GM13977 (cell line): Measurements from ENCODE around the gene MROH2B.

Experiments
- DNase-seq: peaks from one replicate; pipeline ENCODE4 v3.0.0; 2012; ENCODE audit warnings: low spot score
- CTCF ChIP-seq: IDR thresholded peaks from 2 replicates; pipeline ENCODE4 v1.5.1; 2012; ENCODE audit warnings: mild to moderate bottlenecking, control low read depth; ENCODE audit not compliant: insufficient read depth; ENCODE audit errors: extremely low read depth, missing control alignments
- in situ Hi-C: fragments of 300-500 bp; cut with MboI; formaldehyde crosslinking; loops from one replicate; pipeline ENCODE4 v1.12.0; 2022; ENCODE audit warnings: low sequenced_read_pairs, low pct_unique_long_range_greater_than_20kb, mixed read lengths, inconsistent platforms; ENCODE audit not compliant: unreplicated experiment

MROH2B gene

GRCh38 chr5:40991168-40991980 is 79.8 kb downstream of the MROH2B start:
- in situ Hi-C loops, result no loop called here
- no peak for TF ChIP-seq CTCF
- no peak for DNase-seq

DNA sequence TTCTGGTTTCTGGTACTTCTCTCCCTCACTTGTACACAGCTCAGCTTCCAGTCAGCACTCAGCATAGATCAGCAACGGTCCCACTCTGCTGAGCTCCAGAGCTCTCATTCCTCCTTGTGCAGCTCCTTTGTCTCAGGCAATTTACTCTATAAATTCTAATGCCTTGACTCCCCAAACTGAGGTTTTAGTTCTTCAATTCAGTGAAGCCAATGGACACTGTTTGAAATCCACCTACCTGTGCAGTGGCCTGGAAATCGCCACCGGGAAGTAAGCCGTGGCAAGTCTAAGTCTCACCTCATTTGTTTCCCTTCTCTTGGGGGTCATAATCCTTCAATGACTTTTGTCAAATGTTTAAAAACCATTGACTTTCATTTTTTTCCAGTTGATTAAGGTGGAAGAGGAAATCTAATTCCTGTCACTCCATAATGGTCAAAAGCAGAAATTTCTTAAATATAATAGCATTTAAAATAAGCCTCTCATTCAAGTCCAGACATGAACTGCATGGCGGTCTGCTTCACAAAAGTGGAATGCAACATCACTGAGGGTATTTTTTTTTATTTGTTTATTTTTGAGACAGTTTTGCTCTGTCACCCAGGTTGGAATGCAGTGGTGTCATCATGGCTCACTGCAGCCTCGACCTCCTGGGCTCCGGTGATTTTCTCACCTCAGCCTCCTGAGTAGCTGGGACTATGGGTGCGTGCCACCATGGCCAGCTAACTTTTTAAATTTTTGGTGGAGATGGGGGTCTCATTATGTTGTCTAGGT is 82.2 kb downstream of the MROH2B start:
- DNase-seq, result no peak
- no peak for TF ChIP-seq CTCF
- in situ Hi-C loops, result no loop called here

GRCh38 chr5:40987349-40987748 is 83.8 kb downstream of the MROH2B start:
- DNase-seq, result no peak
- no peak for TF ChIP-seq CTCF
- in situ Hi-C loops, result no loop called here

GRCh38 chr5:40986666-40987065 is 84.5 kb downstream of the MROH2B start:
- in situ Hi-C loops, result no loop called here
- TF ChIP-seq CTCF, result no peak
- no peak for DNase-seq

GRCh38 chr5:40985501-40985900 is 85.6 kb downstream of the MROH2B start:
- in situ Hi-C loops, result no loop called here
- DNase-seq, result no peak
- TF ChIP-seq CTCF, result no peak

DNA sequence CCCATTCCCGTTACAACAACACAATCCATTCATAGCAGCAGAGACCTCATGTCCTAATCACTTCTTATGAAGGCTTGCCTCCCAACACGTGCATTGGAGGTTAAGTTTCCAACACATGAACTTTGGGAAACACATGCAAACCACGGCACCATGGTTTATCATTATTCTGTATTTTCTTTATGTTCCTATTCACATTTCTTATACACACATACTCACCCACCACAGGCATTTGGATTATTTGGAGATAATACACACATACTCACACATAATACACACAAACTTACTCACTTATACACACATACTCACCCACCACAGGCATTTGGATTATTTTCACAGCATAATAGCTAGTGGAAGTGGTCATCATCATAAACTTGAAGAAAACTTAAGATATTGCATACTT is 86.3 kb downstream of the MROH2B start:
- no peak for DNase-seq
- in situ Hi-C loops, result no loop called here
- no peak for TF ChIP-seq CTCF
